Hepatocyte (in vitro differentiated cells): ENCODE measurements around the gene SLC34A3.

ENCODE experiments used
- CTCF ChIP-seq: fragments of 200-600 bp; sonication (generic); IDR thresholded peaks from 2 replicates; pipeline ENCODE4 v1.5.1; 2016; ENCODE audit warnings: antibody characterized with exemption, mild to moderate bottlenecking; ENCODE audit not compliant: poor library complexity
- EZH2 ChIP-seq: fragments of 200-600 bp; sonication (generic); IDR thresholded peaks from 2 replicates; pipeline ENCODE4 v1.6.1; 2016; ENCODE audit warnings: antibody characterized with exemption, mild to moderate bottlenecking, borderline replicate concordance
- EZH2phosphoT487 ChIP-seq: fragments of 200-600 bp; sonication (generic); IDR thresholded peaks from one replicate; pipeline ENCODE4 v1.6.1; 2018; ENCODE audit warnings: antibody characterized with exemption, mild to moderate bottlenecking, low read depth, moderate library complexity; ENCODE audit not compliant: unreplicated experiment, severe bottlenecking

GRCh38 chr9:137272241-137273094 is 41.8 kb downstream of the SLC34A3 start:
- TF ChIP-seq CTCF = no peak
- TF ChIP-seq EZH2phosphoT487 = no peak
- no peak for TF ChIP-seq EZH2
